GM18868 (cell line): ENCODE measurements around the gene SMOC2.
"Not testable (repeated sequence)": the region's sequence is repeated elsewhere in the genome, so short reads cannot be mapped to it uniquely, and the experiment has no call there.

ENCODE experiments used
- ATAC-seq: cut with Tn5 transposase; IDR thresholded peaks from one replicate; pipeline ENCODE4 v1.9.1; 2021; ENCODE audit warnings: mild to moderate bottlenecking, moderate library complexity; ENCODE audit not compliant: unreplicated experiment

SMOC2 gene

GRCh38 chr6:168536665-168537539 lies 95.9 kb downstream of the SMOC2 start:
- no peak for ATAC-seq

DNA sequence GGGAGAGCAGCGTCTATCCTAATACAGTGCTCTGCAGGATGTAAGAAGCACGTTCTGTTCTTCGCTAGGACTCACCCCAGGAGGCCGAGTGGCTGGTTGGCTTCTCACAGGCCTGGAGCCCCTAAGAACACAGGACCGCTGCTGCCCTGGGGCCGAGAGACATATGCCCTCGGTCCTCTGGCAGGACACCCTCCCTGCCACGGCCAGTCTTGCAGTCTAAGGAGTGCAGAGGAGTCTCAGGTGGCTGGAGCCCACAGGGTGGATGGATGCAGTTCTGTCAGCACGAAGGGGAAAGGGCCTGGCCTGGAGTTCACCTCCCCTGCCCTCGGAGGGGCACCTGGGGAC lies 96.5 kb downstream of the SMOC2 start:
- ATAC-seq, result no peak

- ATAC-seq, result not testable (repeated sequence)
Observed at GRCh38 chr6:168538188-168538891, 97.4 kb downstream of the SMOC2 start.

- no peak for ATAC-seq
Observed at GRCh38 chr6:168538892-168539811, 98.2 kb downstream of the SMOC2 start.

- no peak for ATAC-seq
Observed at GRCh38 chr6:168540713-168541291, 99.8 kb downstream of the SMOC2 start.

GRCh38 chr6:168541307-168541706 lies 100.3 kb downstream of the SMOC2 start:
- no peak for ATAC-seq

- no peak for ATAC-seq
Observed at GRCh38 chr6:168542301-168542700, 101.3 kb downstream of the SMOC2 start.

GRCh38 chr6:168545428-168545827 lies 104.4 kb downstream of the SMOC2 start:
- ATAC-seq, result no peak

DNA sequence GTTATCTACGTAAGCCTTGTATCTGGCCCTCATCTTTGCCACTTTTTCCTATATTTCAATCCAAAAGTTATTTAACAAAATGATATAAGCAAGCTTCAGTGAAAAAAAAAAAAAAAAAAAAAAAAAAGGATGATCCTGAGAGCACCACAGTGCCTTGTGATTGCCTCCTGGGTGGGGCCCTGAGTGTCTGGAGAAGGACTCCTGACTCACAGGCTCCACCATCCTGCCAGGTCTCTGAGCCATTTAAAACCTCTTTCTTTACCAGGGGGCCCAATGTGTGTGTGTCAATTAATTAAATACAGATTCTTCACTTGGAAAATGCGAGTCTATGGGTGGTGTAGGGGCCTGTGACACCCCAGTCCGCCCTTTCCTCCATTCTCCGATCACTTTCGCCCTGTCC lies 105.2 kb downstream of the SMOC2 start:
- no peak for ATAC-seq

DNA sequence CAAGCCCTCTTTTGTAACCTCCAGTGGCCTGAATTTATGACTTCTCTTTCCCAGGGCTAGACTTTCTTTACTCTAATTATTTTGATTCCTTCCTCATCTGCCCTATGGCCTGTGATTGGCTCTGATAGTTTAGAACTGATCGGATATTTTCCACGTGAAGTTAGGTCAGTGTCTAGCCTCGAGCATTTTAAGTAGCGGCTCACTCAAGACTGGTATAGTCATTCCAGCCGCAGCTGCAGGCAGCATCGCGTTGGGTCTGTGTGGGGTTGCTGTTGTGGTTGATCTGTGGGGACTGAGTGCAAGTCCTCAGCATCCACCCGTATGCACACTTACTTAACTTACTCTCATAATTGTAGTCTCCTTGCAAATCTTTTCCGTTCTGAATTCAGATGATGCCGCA lies 105.7 kb downstream of the SMOC2 start:
- ATAC-seq, result no peak

GRCh38 chr6:168550326-168550725 lies 109.3 kb downstream of the SMOC2 start:
- ATAC-seq, result no peak

GRCh38 chr6:168554472-168554871 lies 113.5 kb downstream of the SMOC2 start:
- no peak for ATAC-seq

DNA sequence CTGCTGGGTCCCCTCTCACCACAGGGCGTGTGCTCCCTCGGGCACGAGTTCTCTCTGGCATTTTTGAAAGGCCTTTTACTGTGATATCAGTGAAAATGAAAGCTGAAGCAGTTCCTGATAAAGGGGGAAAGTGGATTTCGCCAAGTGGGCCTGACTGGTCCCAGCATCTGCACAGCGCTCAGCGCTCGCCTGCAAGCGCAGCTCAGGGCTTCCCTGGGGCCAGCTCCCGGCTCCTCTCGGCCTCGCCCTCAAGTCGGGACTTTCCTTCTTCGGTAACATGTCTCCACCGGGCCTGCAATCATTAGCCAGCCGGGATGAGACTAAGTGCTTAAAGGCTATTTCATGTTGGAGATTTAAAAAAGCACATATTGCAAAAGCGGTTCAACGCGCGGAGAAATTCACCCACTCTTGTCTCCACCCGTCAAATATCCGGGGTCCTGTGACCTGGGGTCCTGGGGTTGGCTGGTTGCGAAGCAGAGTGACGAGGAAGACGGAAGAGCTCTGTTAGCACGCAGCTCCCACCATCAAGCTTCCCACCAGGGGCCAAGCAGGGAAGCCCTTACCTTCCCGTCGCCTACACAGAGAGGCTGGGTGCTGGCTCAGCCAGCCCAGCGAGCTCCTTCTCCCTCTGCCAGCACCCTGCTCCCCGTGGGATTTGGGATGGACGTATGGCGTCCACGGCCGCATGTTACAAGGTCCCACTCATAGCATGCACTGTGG lies 114.1 kb downstream of the SMOC2 start:
- no peak for ATAC-seq

DNA sequence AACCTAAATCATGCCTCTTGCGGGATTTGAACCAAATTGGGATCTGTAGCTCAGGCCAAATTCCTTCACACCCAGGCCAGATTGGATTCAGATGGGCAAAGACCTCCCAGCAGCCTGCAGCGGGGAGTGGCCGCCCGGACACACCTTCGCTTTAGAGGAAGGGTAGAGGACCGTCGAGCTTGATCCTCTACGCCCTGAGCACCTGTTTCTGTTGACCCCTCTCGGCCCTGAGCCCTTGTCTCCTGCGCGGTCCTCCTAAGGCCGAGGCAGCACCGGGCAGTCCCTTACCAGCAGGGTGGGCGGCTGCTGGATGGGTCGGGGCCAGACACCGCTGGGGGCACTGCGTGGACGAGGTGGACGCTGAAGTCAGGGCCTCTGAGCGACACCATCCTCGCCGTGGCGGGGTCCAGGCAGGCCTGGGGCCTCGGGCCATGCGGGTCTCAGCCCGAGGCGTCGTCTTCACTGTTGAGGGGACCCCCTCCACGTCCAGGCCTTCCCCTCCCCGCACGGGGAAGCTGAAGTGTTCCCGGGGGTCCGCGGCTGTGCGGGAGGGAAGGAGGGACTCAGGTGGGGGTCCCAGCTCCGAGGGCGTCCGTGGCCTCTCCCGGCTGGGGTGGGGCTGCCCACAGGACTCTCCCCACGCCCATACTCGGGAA lies 114.8 kb downstream of the SMOC2 start:
- no peak for ATAC-seq

DNA sequence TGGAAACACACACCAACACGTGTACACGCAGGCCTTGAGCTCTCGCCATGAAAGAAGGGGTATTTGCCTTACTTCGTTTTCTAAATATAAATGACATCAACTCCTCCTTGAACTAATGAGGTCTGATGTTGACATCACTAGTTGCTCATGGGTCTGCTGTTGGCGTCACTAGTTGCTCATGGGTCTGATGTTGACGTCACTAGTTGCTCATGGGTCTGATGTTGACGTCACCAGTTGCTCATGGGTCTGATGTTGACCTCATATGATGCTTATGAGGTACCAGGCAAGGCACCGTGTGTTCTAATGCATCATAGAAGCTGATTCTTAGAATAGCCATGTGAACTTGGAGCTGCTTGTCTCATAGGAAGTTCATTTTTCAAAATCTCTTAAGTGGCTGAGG lies 116.5 kb downstream of the SMOC2 start:
- no peak for ATAC-seq

DNA sequence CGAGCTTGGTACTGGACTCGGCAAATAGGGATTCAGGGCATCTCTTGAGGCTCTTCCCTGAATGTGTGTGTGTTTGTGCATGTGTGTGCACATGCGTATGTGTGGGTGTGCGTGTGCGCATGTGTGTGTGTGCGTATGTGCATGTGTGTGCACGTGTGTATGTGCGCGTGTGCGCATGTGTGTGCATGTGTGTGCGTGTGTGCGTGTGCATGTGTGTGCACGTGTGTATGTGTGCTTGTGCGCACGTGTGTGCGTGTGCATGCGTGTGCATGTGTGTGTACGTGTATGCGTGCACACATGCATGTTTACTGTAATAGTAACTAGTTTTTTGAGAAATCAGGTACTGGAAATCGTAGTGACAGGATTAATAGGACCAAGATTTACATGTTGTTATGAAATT lies 117.7 kb downstream of the SMOC2 start:
- no peak for ATAC-seq

DNA sequence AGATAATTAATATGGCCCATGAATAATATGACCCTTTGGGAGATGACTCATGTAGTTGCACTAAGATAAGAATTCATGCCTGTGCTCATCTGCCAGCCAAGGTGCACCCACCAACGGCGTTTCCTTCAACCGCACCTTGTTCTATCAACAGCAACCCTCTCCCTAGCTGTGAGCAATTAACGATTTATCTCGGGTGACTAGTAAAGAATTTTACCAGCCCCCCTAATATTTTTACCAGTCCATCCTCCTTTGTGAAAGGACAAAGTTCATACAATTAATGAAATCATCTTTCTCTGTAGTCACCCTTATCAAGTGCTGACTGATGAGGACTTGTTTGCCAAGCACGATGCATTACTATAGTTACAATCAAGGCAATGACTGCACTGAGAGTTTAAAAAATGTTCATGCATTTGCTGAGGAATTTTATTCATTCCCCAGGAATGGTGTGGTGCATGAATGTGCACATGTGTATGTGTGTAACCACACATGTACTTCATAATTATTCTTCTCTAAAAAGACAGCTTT lies 118.7 kb downstream of the SMOC2 start:
- ATAC-seq, result no peak

GRCh38 chr6:168560126-168560525 lies 119.1 kb downstream of the SMOC2 start:
- no peak for ATAC-seq

DNA sequence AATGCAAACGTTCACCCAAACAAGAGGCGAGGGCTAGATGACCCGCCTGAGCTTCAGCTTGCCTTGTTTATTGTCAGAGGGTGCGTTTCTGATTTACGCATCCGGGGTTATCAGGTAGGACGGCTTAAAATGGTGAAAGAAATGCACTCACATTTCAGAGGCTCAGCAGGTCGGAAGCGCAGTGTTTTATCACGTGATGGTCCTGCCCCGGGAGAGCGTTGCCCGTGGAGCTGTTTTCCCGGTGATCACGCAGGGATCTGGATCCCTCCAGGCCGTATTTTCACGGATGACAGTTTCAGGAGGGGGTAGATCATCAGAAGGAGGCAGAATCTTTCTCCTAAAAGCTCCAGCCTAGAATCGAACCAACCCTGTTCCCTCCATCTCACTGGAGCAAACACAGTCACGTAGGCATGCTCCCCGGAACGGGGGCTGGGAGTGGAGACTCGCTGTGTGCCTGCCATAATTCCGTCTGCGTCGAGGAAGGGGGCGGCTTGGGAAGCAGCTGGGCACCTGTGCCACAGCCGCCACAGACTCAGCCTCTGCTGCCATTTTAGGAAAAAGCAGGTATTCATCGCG lies 121.7 kb downstream of the SMOC2 start:
- no peak for ATAC-seq
